GM23248 (cell line): ENCODE data around the gene TMED10.

Experiments used
- EZH2 ChIP-seq: fragments of 200-600 bp; sonication (generic); IDR thresholded peaks from 2 replicates; pipeline ENCODE4 v1.6.1; 2018; ENCODE audit warnings: antibody characterized with exemption, mild to moderate bottlenecking; ENCODE audit not compliant: insufficient read depth, poor library complexity, severe bottlenecking
- EZH2phosphoT487 ChIP-seq: fragments of 200-600 bp; sonication (generic); IDR thresholded peaks from 2 replicates; pipeline ENCODE4 v1.6.1; 2018; ENCODE audit warnings: antibody characterized with exemption, moderate library complexity, mild to moderate bottlenecking, low read depth; ENCODE audit not compliant: insufficient read depth

GRCh38 chr14:75221797-75222196 is 45.4 kb upstream of the TMED10 start:
- TF ChIP-seq EZH2 (no peak), EZH2phosphoT487 (no peak)
